ENCODE data around the gene BIN1. TPM values are rescaled to one million over a fixed set of nuclear protein-coding genes. Genes with fewer than 3 reads are reported as not detected.

BIN1 gene
- polyA plus RNA-seq, 1 donor (not counting 4 experiments of a cell fraction or from before 2014, with no cell fraction given) = 5.4 TPM

GRCh38 chr2:127096280-127096679, 10.7 kb downstream of the BIN1 start:
- Histone ChIP-seq H2AFZ (ENCODE audit: control insufficient read depth, low read length) (no peak overlapping the region), H3K4me3 (ENCODE audit: control insufficient read depth in 2 of 3, extremely low read depth in 1 of 3, insufficient read depth in 2 of 3, low read depth in 1 of 3, low read length in 3 of 3) (no peak overlapping the region), H3K36me3 (ENCODE audit: control insufficient read depth in 2 of 2, extremely low read depth in 1 of 2, insufficient read depth in 2 of 2, low read length in 2 of 2) (no peaks in the 10 kb centered on the region), H4K20me1 (ENCODE audit: control insufficient read depth, extremely low read depth, insufficient read depth, low read length) (no peaks in the 10 kb centered on the region), H3K4me2 (ENCODE audit: control insufficient read depth, extremely low read depth, insufficient read depth, low read depth, low read length) (no peak overlapping the region), H3K9me3 (ENCODE audit: control insufficient read depth, low read depth, low read length) (no peaks in the 10 kb centered on the region), H3K4me1 (ENCODE audit: control insufficient read depth, extremely low read depth, insufficient read depth, low read length) (peaks cover 5% of the 10 kb centered on the region), H3K79me2 (ENCODE audit: control insufficient read depth, insufficient read depth, low read length) (no peaks in the 10 kb centered on the region), H3K27me3 (ENCODE audit: control insufficient read depth, extremely low read depth, insufficient read depth, low read length) (no peaks in the 10 kb centered on the region), H3K9ac (ENCODE audit: control insufficient read depth, extremely low read depth, insufficient read depth, low read length) (no peak overlapping the region), H3K9me1 (ENCODE audit: control insufficient read depth, extremely low read depth, insufficient read depth, low read length) (no peaks in the 10 kb centered on the region), H3K27ac (ENCODE audit: control insufficient read depth, insufficient read depth, low read length) (no peak overlapping the region)
- dilution Hi-C loops (cut with MboI; ENCODE audit: extremely low pct_ligation_motif_present, low sequenced_read_pairs) = no loop called here
- DNase-seq (ENCODE audit: low read depth, low spot score) = no peak
- no peak for FAIRE-seq
- no peak for TF ChIP-seq CTCF (optimal IDR thresholded peaks at IDR 0.05 in 1 of 3, IDR thresholded peaks at IDR 0.05 in 1 of 3, conservative IDR thresholded peaks at IDR 0.05 in 1 of 3; ENCODE audit: extremely low read depth in 1 of 3, insufficient read depth in 2 of 3, low read length in 3 of 3)
- TF ChIP-seq EZH2 (IDR thresholded peaks at IDR 0.05; ENCODE audit: low read length) = no peak

GRCh38 chr2:127095784-127096183, 11.2 kb downstream of the BIN1 start:
- no peaks in the 10 kb centered on the region for H4K20me1 ChIP-seq (ENCODE audit: control insufficient read depth, extremely low read depth, insufficient read depth, low read length)
- no peak overlapping the region for H3K9ac ChIP-seq (ENCODE audit: control insufficient read depth, extremely low read depth, insufficient read depth, low read length)
- H3K9me1 ChIP-seq (ENCODE audit: control insufficient read depth, extremely low read depth, insufficient read depth, low read length) = no peaks in the 10 kb centered on the region
- H3K9me3 ChIP-seq (ENCODE audit: control insufficient read depth, low read depth, low read length) = no peaks in the 10 kb centered on the region
- no peak for DNase-seq (ENCODE audit: low read depth, low spot score)
- H3K36me3 ChIP-seq (ENCODE audit: control insufficient read depth in 2 of 2, extremely low read depth in 1 of 2, insufficient read depth in 2 of 2, low read length in 2 of 2) = no peaks in the 10 kb centered on the region
- no peak overlapping the region for H3K4me2 ChIP-seq (ENCODE audit: control insufficient read depth, extremely low read depth, insufficient read depth, low read depth, low read length)
- no peak overlapping the region for H2AFZ ChIP-seq (ENCODE audit: control insufficient read depth, low read length)
- no peak for FAIRE-seq
- H3K27ac ChIP-seq (ENCODE audit: control insufficient read depth, insufficient read depth, low read length) = no peak overlapping the region
- H3K4me3 ChIP-seq (ENCODE audit: control insufficient read depth in 2 of 3, extremely low read depth in 1 of 3, insufficient read depth in 2 of 3, low read depth in 1 of 3, low read length in 3 of 3) = no peak overlapping the region
- no peaks in the 10 kb centered on the region for H3K79me2 ChIP-seq (ENCODE audit: control insufficient read depth, insufficient read depth, low read length)
- no peaks in the 10 kb centered on the region for H3K27me3 ChIP-seq (ENCODE audit: control insufficient read depth, extremely low read depth, insufficient read depth, low read length)
- TF ChIP-seq EZH2 (IDR thresholded peaks at IDR 0.05; ENCODE audit: low read length) (no peak), CTCF (optimal IDR thresholded peaks at IDR 0.05 in 1 of 3, IDR thresholded peaks at IDR 0.05 in 1 of 3, conservative IDR thresholded peaks at IDR 0.05 in 1 of 3; ENCODE audit: extremely low read depth in 1 of 3, insufficient read depth in 2 of 3, low read length in 3 of 3) (no peak)
- peaks cover 5% of the 10 kb centered on the region for H3K4me1 ChIP-seq (ENCODE audit: control insufficient read depth, extremely low read depth, insufficient read depth, low read length)
- dilution Hi-C loops (cut with MboI; ENCODE audit: extremely low pct_ligation_motif_present, low sequenced_read_pairs) = no loop called here
